CD4-positive, CD25-positive, alpha-beta regulatory T cell (primary cell): ENCODE measurements around the gene NTNG2. TPM values are rescaled to one million over a fixed set of nuclear protein-coding genes. Genes with fewer than 3 reads are reported as not detected.

Source experiments
- ATAC-seq, 2 donors: fragments of 150-1000 bp; cut with Tn5 transposase; one replicate each; pipeline ENCODE4 v1.10.0; 2021; ENCODE audit warnings: low read depth in 2 of 2, moderate number of reproducible peaks in 2 of 2, moderate library complexity in 1 of 2
- DNase-seq, 3 donors: peaks; one replicate each; pipeline versions ENCODE4 v3.0.0 to v3.0.0-alpha.2; 2012 to 2022; ENCODE audit warnings: mixed read lengths in 1 of 3
- H3K27ac ChIP-seq: one replicate; pipeline ENCODE4 v1.7.0; 2013; ENCODE audit warnings: mild to moderate bottlenecking, low read length; ENCODE audit not compliant: insufficient read depth, poor library complexity, severe bottlenecking
- H3K27me3 ChIP-seq: one replicate; pipeline ENCODE4 v1.7.0; 2013; ENCODE audit warnings: low read length; ENCODE audit not compliant: control insufficient read depth, insufficient read depth
- H3K36me3 ChIP-seq: one replicate; pipeline ENCODE4 v1.7.0; 2013; ENCODE audit warnings: mild to moderate bottlenecking, low read length, moderate library complexity; ENCODE audit not compliant: control insufficient read depth, insufficient read depth
- H3K4me1 ChIP-seq: 2 replicates; pipeline ENCODE4 v1.7.0; 2013; ENCODE audit warnings: mild to moderate bottlenecking, low read length; ENCODE audit not compliant: insufficient read depth, control insufficient read depth, poor library complexity, severe bottlenecking
- H3K4me3 ChIP-seq: one replicate; pipeline ENCODE4 v1.7.0; 2013; ENCODE audit warnings: low read depth, mild to moderate bottlenecking, low read length, moderate library complexity
- H3K9me3 ChIP-seq, 2 experiments: 1 replicate in 1 of 2; 2 replicates in 1 of 2; pipeline ENCODE4 v1.7.0; 2013; ENCODE audit warnings: low read length in 2 of 2, mild to moderate bottlenecking in 1 of 2, moderate library complexity in 1 of 2; ENCODE audit not compliant: control insufficient read depth in 2 of 2
- H3K27ac Mint-ChIP-seq, 3 donors: one replicate each; pipeline ENCODE4 v1.8.0; 2020 to 2022; ENCODE audit warnings: mild to moderate bottlenecking in 3 of 3, mixed read lengths in 3 of 3, moderate library complexity in 2 of 3
- H3K27me3 Mint-ChIP-seq: one replicate; pipeline ENCODE4 v1.8.0; 2022; ENCODE audit warnings: mild to moderate bottlenecking, mixed read lengths
- H3K36me3 Mint-ChIP-seq: one replicate; pipeline ENCODE4 v1.8.0; 2020; ENCODE audit warnings: mixed read lengths
- H3K4me1 Mint-ChIP-seq, 4 donors: one replicate each; pipeline ENCODE4 v1.8.0; 2020 to 2022; ENCODE audit warnings: mixed read lengths in 4 of 4, mild to moderate bottlenecking in 1 of 4
- H3K4me3 Mint-ChIP-seq, 4 donors: one replicate each; pipeline ENCODE4 v1.8.0; 2020 to 2022; ENCODE audit warnings: mild to moderate bottlenecking in 4 of 4, mixed read lengths in 4 of 4, moderate library complexity in 3 of 4
- H3K9me3 Mint-ChIP-seq, 7 donors: one replicate each; pipeline ENCODE4 v1.8.0; 2020 to 2022; ENCODE audit warnings: mixed read lengths in 7 of 7, mild to moderate bottlenecking in 3 of 7, moderate library complexity in 2 of 7
- polyA plus RNA-seq, 4 donors: library from polyadenylated mRNA; unstranded; fragments of 300-500 nt; fragmentation: Illumina TruSeq; gene quantifications; one replicate each; pipeline ENCODE4 v1.2.3, GENCODE V29; 2021
- total RNA-seq: library from RNA; stranded (reverse); gene quantifications from one replicate; pipeline ENCODE4 v1.2.3, GENCODE V29; 2022

NTNG2 gene
- total and polyA plus RNA-seq, 5 donors from 2014 or later: 0.50 to 14.7 (median 1.2) TPM

GRCh38 chr9:132199056-132199455 is 37.2 kb downstream of the NTNG2 start:
- no peaks in the 10 kb centered on the region for H3K9me3 ChIP-seq
- no peaks in the 10 kb centered on the region for H3K4me1 Mint-ChIP-seq
- H3K4me3 Mint-ChIP-seq: no peak overlapping the region
- peaks cover 0 to 3% (median 0%) of the 10 kb centered on the region in 7 donors for H3K9me3 Mint-ChIP-seq
- no peak overlapping the region for H3K27ac ChIP-seq
- ATAC-seq (no peak), DNase-seq (no peak)
- peaks cover 4% of the 10 kb centered on the region for H3K36me3 Mint-ChIP-seq
- H3K27ac Mint-ChIP-seq: no peak overlapping the region
- peaks cover 4% of the 10 kb centered on the region for H3K27me3 Mint-ChIP-seq
- no peaks in the 10 kb centered on the region for H3K4me1 ChIP-seq
- H3K4me3 ChIP-seq: no peak overlapping the region
- no peaks in the 10 kb centered on the region for H3K36me3 ChIP-seq
- no peaks in the 10 kb centered on the region for H3K27me3 ChIP-seq

DNA sequence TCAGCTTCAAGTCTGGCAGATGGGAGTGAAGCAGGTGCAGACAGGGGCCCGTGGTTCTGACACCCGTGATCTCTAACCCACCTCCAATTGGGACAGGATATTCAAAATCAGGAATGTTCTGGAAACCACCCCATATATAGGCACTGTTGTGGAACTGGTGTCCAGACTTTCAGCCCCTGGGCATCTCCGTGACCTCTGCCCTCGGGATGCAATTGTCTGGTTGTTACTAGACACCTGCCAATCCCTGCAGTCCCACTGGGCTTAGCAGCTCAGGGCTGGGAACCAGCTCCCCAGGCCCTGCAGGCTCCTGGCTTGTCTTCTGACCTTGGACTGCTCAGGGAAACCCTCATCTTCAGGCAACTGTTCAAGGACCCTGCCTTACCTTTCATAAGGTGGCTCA is 38.8 kb downstream of the NTNG2 start:
- no peak for ATAC-seq
- Mint-ChIP-seq H3K36me3 (peaks cover 9% of the 10 kb centered on the region), H3K4me3 (no peak overlapping the region), H3K27ac (no peak overlapping the region), H3K4me1 (no peaks in the 10 kb centered on the region), H3K27me3 (peaks cover 4% of the 10 kb centered on the region), H3K9me3 (peaks cover 0 to 12% (median 0%) of the 10 kb centered on the region in 7 donors)
- Histone ChIP-seq H3K36me3 (no peaks in the 10 kb centered on the region), H3K27ac (no peak overlapping the region), H3K9me3 (peaks cover 0 to 2% of the 10 kb centered on the region in 2 experiments), H3K4me3 (no peak overlapping the region), H3K4me1 (no peaks in the 10 kb centered on the region), H3K27me3 (no peaks in the 10 kb centered on the region)
- no peak for DNase-seq

DNA sequence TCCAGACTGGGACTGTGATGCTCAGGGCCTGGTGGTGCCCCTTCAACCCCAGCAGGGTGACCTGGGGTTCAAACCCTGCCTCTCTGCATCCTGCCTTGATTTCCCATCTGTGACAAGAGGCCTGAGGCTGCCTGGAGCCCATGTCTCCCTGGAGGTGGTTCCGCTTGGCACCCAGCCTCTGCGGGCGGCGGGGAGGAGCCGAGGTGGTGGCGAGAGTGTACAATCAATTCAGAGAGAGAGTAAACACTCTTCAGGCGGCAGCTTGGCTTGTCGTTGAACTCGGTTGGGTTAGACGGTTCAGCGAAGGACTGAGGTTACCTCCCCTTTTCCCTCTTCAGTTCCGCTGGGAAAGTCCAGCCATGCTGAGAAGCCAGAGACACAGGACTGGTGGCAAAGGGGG is 39.3 kb downstream of the NTNG2 start:
- H3K27me3 ChIP-seq: no peaks in the 10 kb centered on the region
- H3K4me3 Mint-ChIP-seq: no peak overlapping the region
- peaks cover 9% of the 10 kb centered on the region for H3K36me3 Mint-ChIP-seq
- H3K4me3 ChIP-seq: no peak overlapping the region
- no peak for DNase-seq
- H3K9me3 Mint-ChIP-seq: peaks cover 0 to 12% (median 0%) of the 10 kb centered on the region in 7 donors
- no peak for ATAC-seq
- no peak overlapping the region for H3K27ac Mint-ChIP-seq
- no peaks in the 10 kb centered on the region for H3K36me3 ChIP-seq
- H3K27me3 Mint-ChIP-seq: peaks cover 4% of the 10 kb centered on the region
- H3K4me1 ChIP-seq: no peaks in the 10 kb centered on the region
- H3K9me3 ChIP-seq: peaks cover 0 to 2% of the 10 kb centered on the region in 2 experiments
- H3K27ac ChIP-seq: no peak overlapping the region
- H3K4me1 Mint-ChIP-seq: no peaks in the 10 kb centered on the region

DNA sequence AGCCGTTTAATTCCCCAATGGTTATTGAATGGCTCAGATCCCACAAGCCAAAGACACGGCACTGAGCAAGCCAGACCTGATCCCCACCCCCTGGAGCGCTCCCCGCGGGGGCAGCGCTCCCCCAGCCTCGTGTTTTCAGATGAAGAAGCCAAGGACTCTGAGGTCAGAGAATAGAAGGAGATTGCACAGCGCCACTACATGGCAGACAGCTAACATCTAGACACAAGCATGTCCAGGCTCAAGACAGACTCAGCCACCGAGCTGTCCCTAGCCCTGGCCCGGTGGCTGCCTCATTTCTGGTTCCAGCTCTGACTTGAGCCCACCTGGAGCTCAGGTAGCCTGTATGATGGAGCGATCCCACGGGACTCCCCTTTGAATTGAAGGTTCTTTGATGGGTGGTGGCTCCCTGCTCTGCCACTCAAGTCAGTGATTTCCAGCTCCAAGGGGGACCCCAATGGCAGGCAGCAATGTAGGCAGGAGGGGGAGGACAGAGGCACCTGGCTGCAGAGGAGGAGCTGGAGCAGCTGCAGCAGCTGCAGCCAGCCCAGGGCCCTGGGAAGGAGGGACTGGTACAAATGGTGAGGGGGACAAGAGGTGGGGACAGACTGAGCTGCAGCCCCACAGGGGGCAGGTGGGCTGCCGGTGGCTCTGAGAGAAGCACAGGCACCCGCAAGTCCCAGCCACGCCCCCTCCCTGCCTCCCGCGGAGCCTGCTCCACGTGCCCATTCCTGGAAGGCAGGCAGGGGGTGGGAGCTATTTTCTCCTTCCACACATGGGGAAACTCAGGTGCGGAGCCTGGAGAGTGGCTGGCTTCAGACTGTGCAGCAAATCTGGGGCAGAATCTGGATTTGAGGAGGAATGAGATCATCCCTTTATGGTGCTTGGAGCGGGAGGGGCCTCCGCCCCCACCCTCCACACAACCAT is 40.2 kb downstream of the NTNG2 start:
- no peaks in the 10 kb centered on the region for H3K4me1 ChIP-seq
- ATAC-seq: no peak
- H3K27ac ChIP-seq: no peak overlapping the region
- no peak overlapping the region for H3K4me3 ChIP-seq
- DNase-seq: no peak
- no peaks in the 10 kb centered on the region for H3K27me3 ChIP-seq
- no peak overlapping the region for H3K27ac Mint-ChIP-seq
- H3K27me3 Mint-ChIP-seq: peaks cover 4% of the 10 kb centered on the region
- no peaks in the 10 kb centered on the region for H3K36me3 ChIP-seq
- peaks cover 9% of the 10 kb centered on the region for H3K36me3 Mint-ChIP-seq
- H3K9me3 Mint-ChIP-seq: peaks cover 0 to 12% (median 0%) of the 10 kb centered on the region in 7 donors
- no peaks in the 10 kb centered on the region for H3K4me1 Mint-ChIP-seq
- H3K9me3 ChIP-seq: peaks cover 0 to 2% of the 10 kb centered on the region in 2 experiments
- H3K4me3 Mint-ChIP-seq: no peak overlapping the region

- Mint-ChIP-seq H3K9me3 (peaks cover 0 to 12% (median 0%) of the 10 kb centered on the region in 7 donors), H3K36me3 (peaks cover 5% of the 10 kb centered on the region), H3K27ac (no peak overlapping the region), H3K4me1 (no peaks in the 10 kb centered on the region), H3K4me3 (no peak overlapping the region), H3K27me3 (peaks cover 4% of the 10 kb centered on the region)
- DNase-seq (no peak), ATAC-seq (no peak)
- no peaks in the 10 kb centered on the region for H3K4me1 ChIP-seq
- H3K4me3 ChIP-seq: no peak overlapping the region
- no peaks in the 10 kb centered on the region for H3K27me3 ChIP-seq
- H3K27ac ChIP-seq: no peak overlapping the region
- no peaks in the 10 kb centered on the region for H3K36me3 ChIP-seq
- H3K9me3 ChIP-seq: peaks cover 0 to 2% of the 10 kb centered on the region in 2 experiments
These were observed 43.0 kb downstream of the NTNG2 start for GRCh38 chr9:132204883-132205282.

GRCh38 chr9:132207215-132207614 is 45.4 kb downstream of the NTNG2 start:
- Histone ChIP-seq H3K4me1 (no peaks in the 10 kb centered on the region), H3K27me3 (no peaks in the 10 kb centered on the region), H3K27ac (no peak overlapping the region), H3K4me3 (no peak overlapping the region), H3K9me3 (peaks cover 0 to 2% of the 10 kb centered on the region in 2 experiments), H3K36me3 (no peaks in the 10 kb centered on the region)
- Mint-ChIP-seq H3K36me3 (peaks cover 5% of the 10 kb centered on the region), H3K4me1 (peaks cover 0 to 4% (median 0%) of the 10 kb centered on the region in 4 donors), H3K27ac (no peak overlapping the region), H3K4me3 (no peak overlapping the region), H3K27me3 (peaks cover 10% of the 10 kb centered on the region), H3K9me3 (peaks cover 0 to 12% (median 0%) of the 10 kb centered on the region in 7 donors)
- ATAC-seq: no peak
- DNase-seq: no peak

GRCh38 chr9:132207839-132208615 is 46.2 kb downstream of the NTNG2 start:
- H3K27me3 ChIP-seq: no peaks in the 10 kb centered on the region
- Mint-ChIP-seq H3K4me1 (peaks cover 0 to 4% (median 0%) of the 10 kb centered on the region in 4 donors), H3K4me3 (no peak overlapping the region), H3K36me3 (peaks cover 5% of the 10 kb centered on the region), H3K9me3 (peaks cover 0 to 9% (median 0%) of the 10 kb centered on the region in 7 donors), H3K27me3 (peaks cover 5% of the 10 kb centered on the region), H3K27ac (no peak overlapping the region)
- H3K4me3 ChIP-seq: no peak overlapping the region
- ATAC-seq (no peak), DNase-seq (no peak)
- no peaks in the 10 kb centered on the region for H3K4me1 ChIP-seq
- H3K36me3 ChIP-seq: no peaks in the 10 kb centered on the region
- H3K27ac ChIP-seq: no peak overlapping the region
- peaks cover 0 to 2% of the 10 kb centered on the region in 2 experiments for H3K9me3 ChIP-seq
